ENCODE measurements around the gene ATG7.
"Not testable (repeated sequence)": the region's sequence is repeated elsewhere in the genome, so short reads cannot be mapped to it uniquely, and the experiment has no call there.

Gene ATG7

DNA sequence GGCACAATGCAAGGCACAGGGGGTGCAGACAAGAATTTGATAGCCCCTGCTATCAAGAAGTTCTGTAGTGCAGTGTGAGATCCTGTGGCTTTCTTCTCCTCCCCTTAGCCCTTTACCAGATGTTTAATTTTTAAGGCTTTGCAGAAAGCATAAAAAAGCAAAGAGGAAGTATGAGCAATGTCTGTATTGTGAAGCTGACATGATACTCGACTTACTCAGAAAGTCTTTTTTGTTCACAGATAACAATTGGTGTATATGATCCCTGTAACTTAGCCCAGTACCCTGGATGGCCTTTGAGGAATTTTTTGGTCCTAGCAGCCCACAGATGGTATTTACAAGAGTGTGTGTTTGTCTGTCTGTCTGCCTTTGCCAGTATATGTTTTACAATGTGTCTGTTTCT is 58.9 kb downstream of the ATG7 start:
- TF ChIP-seq, protein P1, sequence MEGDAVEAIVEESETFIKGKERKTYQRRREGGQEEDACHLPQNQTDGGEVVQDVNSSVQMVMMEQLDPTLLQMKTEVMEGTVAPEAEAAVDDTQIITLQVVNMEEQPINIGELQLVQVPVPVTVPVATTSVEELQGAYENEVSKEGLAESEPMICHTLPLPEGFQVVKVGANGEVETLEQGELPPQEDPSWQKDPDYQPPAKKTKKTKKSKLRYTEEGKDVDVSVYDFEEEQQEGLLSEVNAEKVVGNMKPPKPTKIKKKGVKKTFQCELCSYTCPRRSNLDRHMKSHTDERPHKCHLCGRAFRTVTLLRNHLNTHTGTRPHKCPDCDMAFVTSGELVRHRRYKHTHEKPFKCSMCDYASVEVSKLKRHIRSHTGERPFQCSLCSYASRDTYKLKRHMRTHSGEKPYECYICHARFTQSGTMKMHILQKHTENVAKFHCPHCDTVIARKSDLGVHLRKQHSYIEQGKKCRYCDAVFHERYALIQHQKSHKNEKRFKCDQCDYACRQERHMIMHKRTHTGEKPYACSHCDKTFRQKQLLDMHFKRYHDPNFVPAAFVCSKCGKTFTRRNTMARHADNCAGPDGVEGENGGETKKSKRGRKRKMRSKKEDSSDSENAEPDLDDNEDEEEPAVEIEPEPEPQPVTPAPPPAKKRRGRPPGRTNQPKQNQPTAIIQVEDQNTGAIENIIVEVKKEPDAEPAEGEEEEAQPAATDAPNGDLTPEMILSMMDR (IDR thresholded peaks at IDR 0.05; ENCODE audit: low read depth, low read length), result no peak

DNA sequence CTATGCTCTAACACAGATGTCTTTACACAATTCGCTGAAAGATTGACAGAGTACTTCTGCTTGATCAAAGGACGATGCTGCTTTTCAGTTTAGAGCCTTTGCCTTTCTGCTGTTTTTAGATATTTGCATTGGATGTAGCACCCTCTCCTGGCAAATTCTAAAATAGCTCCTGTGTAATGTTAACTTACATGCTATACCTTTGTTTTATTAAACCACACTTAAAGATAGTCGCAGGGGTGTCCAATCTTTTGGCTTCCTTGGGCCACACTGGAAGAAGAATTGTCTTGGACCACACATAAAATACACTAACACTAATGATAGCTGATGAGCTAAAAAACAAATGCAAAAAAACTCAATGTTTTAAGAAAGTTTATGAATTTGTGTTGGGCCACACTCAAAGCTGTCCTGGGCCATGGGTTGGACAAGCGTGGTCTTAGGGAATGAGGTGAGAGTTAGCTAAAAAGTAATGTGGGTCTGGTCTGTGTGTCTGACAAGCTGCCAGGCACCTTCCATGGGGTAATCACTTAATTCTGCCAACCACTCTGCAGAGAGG is 62.9 kb downstream of the ATG7 start:
- TF ChIP-seq, protein P1 (IDR thresholded peaks at IDR 0.05; ENCODE audit: low read depth, low read length), result peak; percentile 65
- DNase-seq (ENCODE audit: low read depth in 2 of 2), result peak; percentile 86 to 88
- no peak overlapping the region for H3K4me3 ChIP-seq (replicated peaks in 1 of 2; ENCODE audit: low read depth in 2 of 2, low read length in 2 of 2)

More for the DNA sequence above, 58.9 kb downstream of the ATG7 start:
- DNase-seq (ENCODE audit: low read depth in 2 of 2), result peak; percentile 37 to 66
- no peak overlapping the region for H3K4me3 ChIP-seq (replicated peaks in 1 of 2; ENCODE audit: low read depth in 2 of 2, low read length in 2 of 2)

DNA sequence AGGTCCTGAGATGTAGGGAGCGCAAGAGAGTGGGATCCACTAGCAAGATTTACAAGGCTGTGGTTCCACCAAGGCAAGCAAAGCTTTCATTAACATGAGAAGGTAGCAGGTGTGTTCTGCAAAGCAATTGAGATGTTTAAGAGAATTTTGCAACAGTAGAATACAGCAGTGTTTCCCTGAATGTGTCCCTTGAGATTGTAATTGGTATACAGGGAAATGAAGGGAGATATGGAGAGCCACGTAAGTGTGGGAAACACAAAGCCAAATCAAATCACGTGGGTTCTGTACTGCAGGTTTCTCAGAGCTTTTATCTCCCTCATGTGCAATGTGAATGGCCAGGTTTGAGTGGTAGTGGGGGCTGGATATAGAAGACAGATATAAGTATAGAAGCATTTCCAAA is 67.3 kb downstream of the ATG7 start:
- DNase-seq (ENCODE audit: low read depth in 2 of 2), result no peak
- TF ChIP-seq, protein P1 (IDR thresholded peaks at IDR 0.05; ENCODE audit: low read depth, low read length), result no peak
- no peak overlapping the region for H3K4me3 ChIP-seq (replicated peaks in 1 of 2; ENCODE audit: low read depth in 2 of 2, low read length in 2 of 2)

DNA sequence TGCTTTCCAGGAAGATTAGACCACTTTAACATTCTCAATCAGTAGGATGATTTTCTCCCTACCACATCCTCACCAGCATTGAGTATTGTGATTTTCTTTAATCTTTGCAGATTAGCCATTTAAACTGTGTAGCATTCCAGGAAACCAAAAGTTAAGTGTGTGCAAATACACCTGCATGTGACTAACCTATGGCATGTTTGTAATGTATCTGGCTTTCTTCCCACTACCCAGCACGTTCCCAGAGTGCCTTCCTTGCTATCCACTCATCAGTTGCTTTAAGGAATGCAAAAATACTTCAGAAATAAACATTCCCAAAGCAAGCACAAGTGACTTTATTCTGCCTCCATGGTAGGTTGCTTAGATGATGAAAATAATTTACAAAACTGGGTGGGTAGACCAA is 74.2 kb downstream of the ATG7 start:
- TF ChIP-seq, protein P1 (IDR thresholded peaks at IDR 0.05; ENCODE audit: low read depth, low read length), result no peak
- peak in 1 of 2 donors; percentile 39 for DNase-seq (ENCODE audit: low read depth in 2 of 2)
- H3K4me3 ChIP-seq (replicated peaks in 1 of 2; ENCODE audit: low read depth in 2 of 2, low read length in 2 of 2), result no peak overlapping the region

DNA sequence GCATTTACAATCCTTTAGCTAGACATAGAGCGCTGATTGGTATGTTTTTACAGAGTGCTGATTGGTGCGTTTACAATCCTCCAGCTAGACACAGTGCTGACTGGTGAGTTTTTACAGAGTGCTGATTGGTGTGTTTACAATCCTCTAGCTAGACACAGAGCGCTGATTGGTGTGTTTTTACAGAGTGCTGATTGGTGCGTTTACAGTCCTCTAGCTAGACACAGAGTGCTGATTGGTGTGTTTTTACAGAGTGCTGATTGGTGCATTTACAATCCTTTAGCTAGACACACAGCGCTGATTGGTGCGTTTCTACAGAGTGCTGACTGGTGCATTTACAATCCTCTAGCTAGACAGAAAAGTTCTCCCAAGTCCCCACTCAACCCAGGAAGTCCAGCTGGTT is 76.7 kb downstream of the ATG7 start:
- not testable (repeated sequence) for H3K4me3 ChIP-seq (replicated peaks in 1 of 2; ENCODE audit: low read depth in 2 of 2, low read length in 2 of 2); DNase-seq (ENCODE audit: low read depth in 2 of 2)

DNA sequence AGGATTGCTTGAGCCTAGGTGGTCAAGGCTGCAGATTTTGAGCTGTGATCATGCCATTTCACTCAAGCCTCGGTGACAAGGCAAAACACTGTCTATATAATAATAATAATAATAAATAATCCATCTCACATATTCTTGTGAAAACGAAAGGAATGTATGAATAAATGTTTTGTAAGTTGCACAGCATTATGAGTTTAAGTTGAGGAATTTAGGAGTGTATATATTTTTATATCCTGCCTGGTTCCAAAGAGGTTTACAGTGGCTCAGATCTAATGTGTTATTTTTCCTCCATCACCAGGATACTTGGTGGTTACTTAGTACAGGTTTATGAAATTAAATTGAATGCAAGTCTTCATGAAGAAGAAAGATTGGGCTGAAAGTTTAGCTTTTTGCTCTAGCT is 77.2 kb downstream of the ATG7 start:
- DNase-seq (ENCODE audit: low read depth in 2 of 2), result peak in 1 of 2 donors; percentile 45
- H3K4me3 ChIP-seq (replicated peaks in 1 of 2; ENCODE audit: low read depth in 2 of 2, low read length in 2 of 2), result no peak overlapping the region
- TF ChIP-seq, protein P1 (IDR thresholded peaks at IDR 0.05; ENCODE audit: low read depth, low read length), result no peak

DNA sequence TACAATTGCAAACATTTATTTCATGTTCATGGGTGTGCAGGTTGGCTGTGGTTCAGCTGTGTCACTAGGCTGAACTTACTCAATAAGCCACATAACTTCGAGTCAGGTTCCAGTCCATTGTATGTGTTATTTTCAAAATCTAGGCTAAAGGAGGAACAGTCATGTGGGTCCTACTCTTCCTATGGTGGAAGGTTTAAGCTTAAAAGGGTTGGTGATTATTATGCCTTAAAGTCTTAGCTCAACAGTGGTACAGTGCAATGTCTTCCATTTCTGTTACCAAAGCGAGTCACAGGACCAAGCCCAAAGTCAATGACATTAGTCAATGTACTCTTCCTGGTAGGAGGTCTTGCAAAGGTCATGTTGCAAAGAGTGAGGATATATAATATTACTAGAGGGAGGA is 78.2 kb downstream of the ATG7 start:
- DNase-seq (ENCODE audit: low read depth in 2 of 2), result peak in 1 of 2 donors; percentile 49
- TF ChIP-seq, protein P1 (IDR thresholded peaks at IDR 0.05; ENCODE audit: low read depth, low read length), result no peak

More for the DNA sequence above, 78.2 kb downstream of the ATG7 start:
- no peak overlapping the region for H3K4me3 ChIP-seq (replicated peaks in 1 of 2; ENCODE audit: low read depth in 2 of 2, low read length in 2 of 2)
